Subcutaneous abdominal adipose tissue (tissue), 5 donors: Measurements from ENCODE around the gene C6orf62.
"Not testable (repeated sequence)": the region's sequence is repeated elsewhere in the genome, so short reads cannot be mapped to it uniquely, and the experiment has no call there.

Source experiments
- H3K27ac ChIP-seq: one replicate; pipeline ENCODE4 v1.7.0; 2013; ENCODE audit warnings: low read depth, mild to moderate bottlenecking, inconsistent platforms, low read length, moderate library complexity
- H3K27me3 ChIP-seq, 5 donors: one replicate each; pipeline ENCODE4 v1.7.0; 2013; ENCODE audit warnings: low read length in 5 of 5, inconsistent platforms in 1 of 5; ENCODE audit not compliant: control insufficient read depth in 5 of 5, insufficient read depth in 4 of 5
- H3K36me3 ChIP-seq, 5 donors: one replicate each; pipeline ENCODE4 v1.7.0; 2013; ENCODE audit warnings: low read length in 5 of 5; ENCODE audit not compliant: control insufficient read depth in 5 of 5, insufficient read depth in 5 of 5
- H3K4me1 ChIP-seq, 5 donors: one replicate each; pipeline ENCODE4 v1.7.0; 2013; ENCODE audit warnings: low read length in 5 of 5, mild to moderate bottlenecking in 3 of 5, moderate library complexity in 1 of 5; ENCODE audit not compliant: control insufficient read depth in 5 of 5, insufficient read depth in 5 of 5
- H3K4me3 ChIP-seq, 5 donors: one replicate each; pipeline ENCODE4 v1.7.0; 2013; ENCODE audit warnings: low read length in 5 of 5, low read depth in 1 of 5
- H3K9ac ChIP-seq, 5 donors: one replicate each; pipeline ENCODE4 v1.7.0; 2013; ENCODE audit warnings: low read length in 5 of 5, mild to moderate bottlenecking in 4 of 5, moderate library complexity in 3 of 5
- H3K9me3 ChIP-seq, 5 donors: one replicate each; pipeline ENCODE4 v1.7.0; 2013; ENCODE audit warnings: low read length in 5 of 5; ENCODE audit not compliant: control insufficient read depth in 5 of 5
- donor health status: healthy.
- donor health status: healthy.
- donor health status: healthy.
- donor health status: healthy.
- donor health status: healthy.

C6orf62 gene

DNA sequence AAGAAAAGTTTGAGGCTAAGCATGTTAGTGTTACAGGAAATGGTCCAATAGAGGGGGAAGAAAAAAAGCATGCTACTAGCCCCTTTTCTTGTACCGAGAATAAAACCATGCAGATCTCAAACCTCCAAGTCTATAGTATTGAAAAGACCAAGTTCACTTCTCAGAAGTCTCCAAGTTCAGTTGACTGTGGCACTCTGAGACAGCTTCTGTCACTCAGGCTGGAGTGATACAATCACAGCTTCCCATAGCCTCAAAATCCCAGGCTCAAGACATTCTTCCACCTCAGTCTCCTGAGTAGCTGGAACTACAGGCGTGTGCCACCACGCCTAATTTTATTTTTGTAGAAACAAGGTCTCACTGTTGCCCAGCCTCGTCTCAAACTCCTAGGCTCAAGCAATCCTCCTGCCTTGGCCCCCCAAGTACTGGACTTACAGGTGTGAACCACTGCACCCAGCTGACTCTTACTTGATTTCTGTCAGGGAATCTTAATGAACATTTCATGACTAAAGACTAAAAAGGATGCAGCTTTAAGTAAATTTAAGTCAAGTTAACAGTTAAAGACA lies 16.2 kb downstream of the C6orf62 start:
- Histone ChIP-seq H3K4me1 (peaks cover 0 to 5% (median 0%) of the 10 kb centered on the region in 5 donors), H3K27ac (peak overlapping the region; percentile 17)

DNA sequence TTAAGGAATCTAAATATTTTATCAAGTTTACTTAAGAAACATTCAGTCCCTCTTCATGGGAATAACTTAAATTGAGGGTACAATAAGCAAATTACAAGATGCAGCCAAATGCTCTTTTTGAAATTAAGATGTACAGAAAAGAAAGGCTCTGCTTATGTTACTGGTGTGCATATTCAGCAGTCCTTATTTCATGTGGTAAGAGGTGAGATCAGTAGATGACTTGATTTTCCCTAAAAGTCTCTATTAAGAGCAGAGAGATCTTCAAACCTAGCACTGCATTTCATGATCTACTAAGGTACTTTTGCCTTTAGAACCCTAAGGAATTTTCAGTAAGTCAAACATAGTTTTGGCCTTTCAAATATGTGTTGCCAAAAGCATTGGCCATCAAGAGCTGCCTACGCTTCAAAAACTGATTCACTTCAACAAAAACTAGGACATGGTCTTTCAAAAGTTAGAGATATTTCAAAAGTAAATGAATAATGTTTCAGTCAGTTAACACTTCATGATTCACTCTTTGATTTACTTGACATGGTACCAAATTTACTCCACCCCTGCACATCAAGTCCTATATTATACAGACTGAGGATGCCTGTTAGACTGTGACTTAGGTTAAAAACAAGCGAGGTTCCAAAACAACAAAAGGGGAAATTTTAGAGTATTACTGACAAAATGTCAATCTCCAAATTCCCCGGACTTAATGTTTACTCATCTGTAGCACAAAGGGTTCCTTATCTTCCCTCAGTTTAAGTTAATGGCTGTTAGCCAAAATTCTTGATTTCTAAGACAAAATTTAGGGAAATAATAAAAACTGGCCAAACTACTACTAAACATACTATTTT lies 19.2 kb downstream of the C6orf62 start:
- peaks cover 0 to 12% (median 4%) of the 10 kb centered on the region in 5 donors for H3K4me1 ChIP-seq
- H3K27me3 ChIP-seq, result no peaks in the 10 kb centered on the region
- H3K9ac ChIP-seq, result no peak overlapping the region
- peak overlapping the region; percentile 17 for H3K27ac ChIP-seq
- H3K4me3 ChIP-seq, result no peak overlapping the region
- no peaks in the 10 kb centered on the region for H3K9me3 ChIP-seq
- H3K36me3 ChIP-seq, result peaks cover 12 to 37% (median 24%) of the 10 kb centered on the region in 5 donors

More for the DNA sequence above, 16.2 kb downstream of the C6orf62 start:
- Histone ChIP-seq H3K9ac (no peak overlapping the region), H3K27me3 (no peaks in the 10 kb centered on the region), H3K9me3 (no peaks in the 10 kb centered on the region), H3K36me3 (peaks cover 41 to 64% (median 45%) of the 10 kb centered on the region in 5 donors), H3K4me3 (no peak overlapping the region)

DNA sequence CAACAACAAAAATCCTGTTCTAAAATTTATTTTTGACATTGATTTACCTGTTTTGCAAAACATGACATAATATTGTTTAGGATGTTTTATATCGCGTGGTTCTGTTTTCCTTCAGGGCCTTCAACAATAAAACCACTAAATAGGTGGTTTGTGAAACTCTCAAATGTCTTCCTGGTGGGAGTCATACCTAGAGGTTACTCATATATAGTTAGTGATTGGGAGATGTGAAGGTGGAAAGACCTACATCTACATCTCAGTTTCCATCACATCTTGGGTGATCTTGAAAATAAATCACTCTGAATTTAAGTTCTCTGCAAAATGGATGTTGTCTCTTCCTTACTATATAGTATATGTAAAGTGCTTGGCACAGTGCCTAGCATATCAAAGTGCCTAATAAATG lies 22.9 kb downstream of the C6orf62 start:
- H3K4me3 ChIP-seq, result no peak overlapping the region
- no peaks in the 10 kb centered on the region for H3K9me3 ChIP-seq
- H3K4me1 ChIP-seq, result peaks cover 4 to 29% (median 15%) of the 10 kb centered on the region in 5 donors
- H3K27ac ChIP-seq, result no peak overlapping the region
- no peaks in the 10 kb centered on the region for H3K27me3 ChIP-seq
- H3K36me3 ChIP-seq, result peaks cover 0 to 5% (median 2%) of the 10 kb centered on the region in 5 donors
- H3K9ac ChIP-seq, result no peak overlapping the region

DNA sequence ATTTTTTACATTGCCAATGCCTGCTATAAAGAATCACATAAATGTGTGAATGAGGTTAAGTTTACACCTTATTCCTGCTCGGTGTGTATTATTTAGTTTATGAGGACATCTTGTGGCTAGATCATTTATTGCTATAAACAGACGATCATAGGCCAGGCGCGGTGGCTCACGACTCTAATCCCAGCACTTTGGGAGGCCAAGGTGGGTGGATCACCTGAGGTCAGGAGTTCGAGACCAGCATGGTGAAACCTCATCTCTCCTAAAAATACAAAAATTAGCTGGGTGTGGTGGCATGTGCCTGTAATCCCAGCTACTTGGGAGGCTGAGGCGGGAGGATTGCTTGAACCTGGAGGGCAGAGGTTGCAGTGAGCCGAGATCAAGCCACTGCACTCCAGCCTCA lies 23.3 kb downstream of the C6orf62 start:
- H3K9ac ChIP-seq, H3K4me3 ChIP-seq, H3K27me3 ChIP-seq, H3K9me3 ChIP-seq, H3K36me3 ChIP-seq: not testable (repeated sequence)
- peaks cover 4 to 31% (median 16%) of the 10 kb centered on the region in 5 donors for H3K4me1 ChIP-seq
- peak overlapping the region; percentile 73 for H3K27ac ChIP-seq

DNA sequence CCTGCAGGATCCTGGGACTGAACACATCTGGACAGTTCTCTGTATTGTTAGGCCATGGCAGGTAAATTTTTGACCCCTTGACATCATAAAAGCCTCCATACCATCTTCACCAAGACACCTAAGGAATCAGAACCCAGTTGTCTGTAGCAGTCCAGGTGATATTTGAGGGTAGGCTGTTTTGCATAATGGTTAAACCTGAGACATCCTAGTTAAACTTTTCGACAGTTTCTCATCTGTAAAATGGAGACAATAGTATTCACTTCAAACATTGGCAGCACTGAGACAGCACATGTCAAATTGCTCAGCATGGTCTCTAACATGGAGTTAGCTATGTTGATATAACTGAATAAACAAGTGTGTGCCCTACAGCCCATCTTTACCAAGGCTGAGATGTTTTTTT lies 24.8 kb downstream of the C6orf62 start:
- H3K4me3 ChIP-seq, result no peak overlapping the region
- H3K9ac ChIP-seq, result peak overlapping the region in 1 of 5 donors; percentile 62
- peaks cover 0 to 5% (median 0%) of the 10 kb centered on the region in 5 donors for H3K36me3 ChIP-seq
- H3K27me3 ChIP-seq, result no peaks in the 10 kb centered on the region
- H3K9me3 ChIP-seq, result no peaks in the 10 kb centered on the region
- peaks cover 4 to 40% (median 23%) of the 10 kb centered on the region in 5 donors for H3K4me1 ChIP-seq
- peak overlapping the region; percentile 73 for H3K27ac ChIP-seq

DNA sequence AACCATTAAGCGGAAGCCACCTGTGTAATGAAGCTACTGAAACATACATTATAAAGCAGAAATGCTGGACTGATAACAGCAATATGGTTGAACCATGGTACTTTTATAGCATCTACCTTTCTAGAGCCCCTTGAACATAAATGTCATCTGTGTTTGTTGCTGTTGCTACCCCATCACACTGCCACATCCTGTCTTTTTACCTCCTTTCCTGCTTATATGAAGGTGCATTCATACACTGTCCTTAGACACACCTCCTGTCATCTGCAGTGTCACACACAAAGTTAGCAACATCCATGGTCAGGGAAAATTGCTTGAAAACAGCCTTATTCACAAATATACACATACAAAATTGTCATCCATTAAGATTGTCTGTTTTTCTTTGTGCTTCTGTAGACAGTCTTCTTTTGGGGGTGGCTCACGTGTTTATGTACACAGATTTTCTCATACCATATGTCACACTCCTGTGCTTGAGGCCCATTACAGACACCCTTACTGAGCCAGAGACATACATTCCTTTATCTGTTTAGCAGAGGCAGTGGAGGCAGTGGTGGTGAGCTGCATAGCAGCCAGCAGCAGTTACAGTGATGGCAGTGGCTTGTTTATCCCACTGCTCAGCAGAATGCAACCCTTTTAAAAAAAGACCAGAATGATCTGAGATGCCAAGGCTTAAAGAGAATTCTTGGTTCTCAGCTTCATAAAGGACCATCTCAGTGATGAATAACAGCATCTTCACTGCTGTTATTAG lies 25.9 kb downstream of the C6orf62 start:
- Histone ChIP-seq H3K9me3 (no peaks in the 10 kb centered on the region), H3K27ac (peak overlapping the region; percentile 73), H3K9ac (peak overlapping the region in 2 of 5 donors; percentile 14 to 52), H3K4me3 (no peak overlapping the region), H3K36me3 (no peaks in the 10 kb centered on the region), H3K27me3 (no peaks in the 10 kb centered on the region), H3K4me1 (peaks cover 4 to 40% (median 23%) of the 10 kb centered on the region in 5 donors)

DNA sequence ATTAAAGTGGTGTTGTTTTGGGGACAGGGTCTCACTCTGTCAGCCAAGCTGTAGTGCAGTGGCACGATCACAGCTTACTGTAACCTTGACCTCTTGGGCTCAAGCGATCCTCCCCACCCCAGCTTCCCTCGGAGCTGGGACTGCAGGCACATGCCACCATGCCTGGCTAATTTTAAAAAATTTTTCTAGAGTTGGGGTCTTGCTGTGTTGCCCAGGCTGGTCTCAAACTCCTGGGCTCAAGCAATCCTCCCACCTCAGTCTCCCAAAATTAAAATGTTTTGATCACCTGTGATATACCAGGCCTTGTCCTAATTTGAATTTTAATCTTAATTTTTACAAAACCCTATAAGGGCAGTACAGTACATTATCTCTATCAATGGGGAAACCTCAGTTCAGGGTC lies 26.5 kb downstream of the C6orf62 start:
- H3K9me3 ChIP-seq, result no peaks in the 10 kb centered on the region
- no peaks in the 10 kb centered on the region for H3K27me3 ChIP-seq
- peaks cover 4 to 40% (median 23%) of the 10 kb centered on the region in 5 donors for H3K4me1 ChIP-seq
- no peak overlapping the region for H3K4me3 ChIP-seq
- peak overlapping the region; percentile 73 for H3K27ac ChIP-seq
- no peaks in the 10 kb centered on the region for H3K36me3 ChIP-seq
- peak overlapping the region in 2 of 5 donors; percentile 14 to 52 for H3K9ac ChIP-seq

DNA sequence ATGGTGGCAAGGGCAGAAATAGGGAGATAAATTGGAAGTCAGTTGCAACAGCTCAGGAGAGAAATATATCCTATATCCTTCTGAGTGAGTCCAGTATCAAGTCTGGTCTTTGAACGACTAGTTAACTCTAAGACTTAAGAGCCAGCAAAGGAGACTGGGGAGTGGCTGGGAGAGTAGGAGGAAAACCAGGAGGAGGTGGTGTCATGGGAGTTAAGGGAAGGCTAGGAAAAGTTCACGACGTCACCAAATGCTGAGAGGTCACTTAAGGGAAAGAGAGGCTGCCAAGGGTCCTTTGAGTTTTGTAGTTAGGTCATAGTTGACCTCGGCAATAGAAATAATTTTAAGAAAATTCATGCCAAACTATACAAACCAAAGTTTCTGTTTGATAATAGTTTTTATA lies 27.0 kb downstream of the C6orf62 start:
- peaks cover 4 to 40% (median 23%) of the 10 kb centered on the region in 5 donors for H3K4me1 ChIP-seq
- H3K4me3 ChIP-seq, result no peak overlapping the region
- no peaks in the 10 kb centered on the region for H3K36me3 ChIP-seq
- no peaks in the 10 kb centered on the region for H3K27me3 ChIP-seq
- H3K9ac ChIP-seq, result peak overlapping the region in 2 of 5 donors; percentile 9 to 13
- no peaks in the 10 kb centered on the region for H3K9me3 ChIP-seq
- H3K27ac ChIP-seq, result peak overlapping the region; percentile 73

DNA sequence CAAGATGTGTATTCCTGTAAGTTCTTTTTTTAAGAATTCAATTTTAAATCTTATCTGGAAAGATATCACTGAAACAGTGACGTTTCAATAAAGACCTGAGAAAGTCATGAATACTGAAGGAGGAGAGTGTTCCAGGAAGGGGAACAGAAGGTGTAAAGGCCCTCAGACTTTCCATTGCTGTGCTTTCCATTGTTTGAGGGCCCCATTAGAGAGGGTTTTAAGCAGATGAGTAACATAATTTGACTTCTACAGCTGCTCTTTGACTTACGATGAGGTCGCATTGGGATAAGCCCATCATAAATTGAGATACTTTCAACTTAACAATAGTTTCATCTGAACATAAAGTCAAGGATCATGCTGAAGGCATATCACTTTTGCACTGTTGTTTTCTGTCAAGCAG lies 27.4 kb downstream of the C6orf62 start:
- no peak overlapping the region for H3K4me3 ChIP-seq
- H3K4me1 ChIP-seq, result peaks cover 4 to 40% (median 23%) of the 10 kb centered on the region in 5 donors
- H3K27ac ChIP-seq, result peak overlapping the region; percentile 73
- no peaks in the 10 kb centered on the region for H3K9me3 ChIP-seq
- no peaks in the 10 kb centered on the region for H3K36me3 ChIP-seq
- H3K27me3 ChIP-seq, result no peaks in the 10 kb centered on the region
- H3K9ac ChIP-seq, result peak overlapping the region in 1 of 5 donors; percentile 1
